Measurements from ENCODE around the gene CHST13. TPM values are rescaled to one million over a fixed set of nuclear protein-coding genes. Genes with fewer than 3 reads are reported as not detected.

The CHST13 gene
- polyA plus RNA-seq, 1 donor = 3.5 TPM

GRCh38 chr3:126553284-126554084 is 29.5 kb downstream of the CHST13 start:
- DNase-seq = no peak

- no peak for DNase-seq
Observed at GRCh38 chr3:126554560-126555525, 30.9 kb downstream of the CHST13 start.

DNA sequence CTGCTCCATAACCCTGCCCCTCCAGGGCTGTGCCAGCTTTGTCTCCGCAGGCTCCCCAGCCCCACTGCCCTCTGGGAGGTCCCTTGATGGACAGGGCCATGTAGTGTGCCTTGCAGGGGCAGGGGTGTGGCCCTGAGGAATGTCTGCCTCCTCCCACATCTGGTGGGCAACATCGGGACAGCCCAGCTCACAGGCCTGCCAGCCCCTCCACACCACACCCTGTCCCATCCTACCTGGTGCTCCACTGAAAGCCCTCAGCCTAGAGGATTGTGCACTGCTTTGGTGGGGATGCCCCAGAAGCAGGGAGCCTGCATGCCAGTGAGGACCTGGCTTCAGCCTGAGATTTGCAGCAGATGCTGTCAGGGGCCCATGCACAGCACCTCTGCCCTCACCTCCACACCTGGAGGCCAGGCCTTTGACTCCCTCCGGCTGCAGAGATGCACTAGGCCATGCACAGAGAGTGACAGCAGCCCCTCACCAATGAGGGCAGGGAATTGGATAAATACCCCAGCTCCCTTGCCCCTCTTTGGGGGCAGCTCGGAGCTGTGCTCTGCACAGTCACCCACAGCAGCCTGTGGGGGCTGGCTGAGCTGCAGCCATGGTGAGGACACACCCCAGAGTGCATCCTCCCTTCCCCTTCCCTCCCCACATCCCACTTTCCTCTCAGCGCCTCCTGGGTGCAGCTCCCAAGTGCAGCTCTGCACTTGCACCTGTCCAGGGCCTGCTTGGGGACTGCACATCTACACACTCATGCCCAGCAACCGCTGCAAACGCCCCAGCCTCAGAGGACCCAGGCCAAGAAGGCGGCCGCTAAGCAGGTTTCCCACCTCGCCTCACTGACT is 32.1 kb downstream of the CHST13 start:
- no peak for DNase-seq

GRCh38 chr3:126556637-126557414 is 32.9 kb downstream of the CHST13 start:
- DNase-seq = no peak

DNA sequence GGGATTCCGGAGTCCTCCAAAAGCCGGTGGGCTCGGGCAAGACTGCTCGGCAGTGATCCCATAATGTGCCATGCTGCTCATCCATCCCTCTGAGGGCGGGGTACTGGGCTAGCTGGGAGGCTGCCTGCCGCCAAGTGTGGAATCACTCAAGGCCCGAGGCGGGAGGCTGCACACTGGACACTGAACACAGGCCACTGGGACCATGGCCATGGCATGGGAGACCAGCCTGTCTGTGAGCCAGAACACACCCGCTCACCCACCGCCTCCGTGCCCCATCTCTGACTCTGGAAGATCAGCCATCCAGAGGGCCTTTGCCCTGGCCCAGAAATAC is 33.4 kb downstream of the CHST13 start:
- no peak for DNase-seq

DNA sequence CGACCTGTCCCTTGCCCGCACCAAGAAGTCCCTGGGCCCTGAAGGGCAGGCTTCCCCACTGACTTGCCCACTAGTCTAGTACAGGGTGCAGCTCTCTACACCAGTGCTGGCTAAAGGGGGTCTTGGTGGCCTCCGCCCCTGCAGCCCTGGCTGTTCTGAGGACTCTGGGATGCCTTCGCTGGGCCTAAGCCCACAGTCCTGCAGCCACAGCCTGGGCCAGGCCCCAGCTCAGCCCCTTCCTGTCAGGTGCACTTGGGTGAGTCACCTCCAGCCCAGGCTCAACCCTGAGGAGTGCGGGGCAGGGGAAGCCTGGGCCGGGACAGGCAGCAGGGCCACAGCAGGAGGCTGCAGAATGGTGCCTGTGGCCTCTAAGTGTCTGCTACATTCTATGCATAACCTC is 33.8 kb downstream of the CHST13 start:
- DNase-seq = no peak

GRCh38 chr3:126558336-126559071 is 34.5 kb downstream of the CHST13 start, which contains the start of gene C3orf22:
TSS of gene C3orf22 (minus strand) at chr3:126558932. CDS start at chr3:126553390, 5,542 bp downstream.
- DNase-seq = no peak

GRCh38 chr3:126562737-126563276 is 38.9 kb downstream of the CHST13 start:
- DNase-seq = no peak

DNA sequence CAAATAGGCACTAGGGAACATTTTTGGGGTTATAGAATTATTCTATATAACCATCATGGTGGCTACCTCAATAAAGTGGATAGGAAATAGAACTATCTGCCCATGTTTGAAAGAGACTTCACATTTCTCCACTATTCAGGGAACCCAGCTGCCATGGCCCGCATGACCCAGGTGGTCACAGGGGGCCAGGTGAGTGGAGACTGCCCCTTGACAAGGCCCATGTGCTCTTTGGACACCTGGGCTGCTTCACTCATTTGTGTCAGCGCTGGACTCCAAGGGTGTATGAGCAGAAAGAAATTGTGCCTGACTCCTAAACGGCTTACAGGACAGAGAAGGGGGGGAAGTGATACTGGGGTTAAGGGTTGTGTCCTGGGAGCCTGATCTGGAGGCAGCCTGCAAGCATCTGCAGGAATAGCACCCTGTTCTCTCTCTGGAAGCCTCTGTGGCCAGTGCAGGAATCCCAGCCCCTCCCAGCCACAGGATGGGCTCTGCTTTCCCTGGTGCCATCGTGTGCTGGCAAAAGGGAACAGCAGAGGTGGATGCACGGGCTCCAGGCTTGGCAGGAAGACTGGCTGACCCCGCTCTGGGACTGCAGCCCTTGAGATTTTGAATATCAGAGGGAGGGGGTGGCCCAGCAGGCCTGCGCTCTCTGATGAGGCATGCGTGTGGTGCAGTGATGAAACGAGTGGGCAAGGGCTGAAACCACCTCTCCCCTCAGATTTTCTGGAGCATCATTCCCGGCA is 43.9 kb downstream of the CHST13 start:
- DNase-seq = no peak

GRCh38 chr3:126568776-126569342 is 44.9 kb downstream of the CHST13 start:
- DNase-seq = no peak

- no peak for DNase-seq
Observed at GRCh38 chr3:126569390-126569975, 45.5 kb downstream of the CHST13 start.

DNA sequence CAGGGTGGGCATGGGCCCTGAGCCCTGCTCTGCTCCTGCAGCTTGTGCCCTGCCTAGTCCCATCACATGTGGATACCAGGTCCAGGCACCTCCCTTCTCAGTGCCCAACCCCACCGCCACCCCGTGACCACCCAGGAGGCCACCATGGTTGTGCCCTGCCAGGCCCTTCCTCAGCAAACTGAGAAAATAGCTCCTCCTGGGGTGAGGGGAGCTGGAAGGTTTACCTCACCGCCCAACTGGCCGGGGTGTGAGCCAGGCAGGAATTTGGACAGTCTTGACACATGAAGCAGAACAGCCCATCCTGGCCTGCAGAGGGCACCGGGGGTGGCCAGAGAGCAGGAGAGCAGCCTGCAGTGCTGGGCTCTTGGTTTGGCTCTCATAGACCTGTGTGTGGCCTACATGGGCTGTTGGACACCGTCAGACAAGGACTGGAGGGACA is 46.2 kb downstream of the CHST13 start:
- no peak for DNase-seq

- DNase-seq = no peak
Observed at GRCh38 chr3:126571078-126571477, 47.1 kb downstream of the CHST13 start.

GRCh38 chr3:126573492-126574117 is 49.6 kb downstream of the CHST13 start:
- no peak for DNase-seq

DNA sequence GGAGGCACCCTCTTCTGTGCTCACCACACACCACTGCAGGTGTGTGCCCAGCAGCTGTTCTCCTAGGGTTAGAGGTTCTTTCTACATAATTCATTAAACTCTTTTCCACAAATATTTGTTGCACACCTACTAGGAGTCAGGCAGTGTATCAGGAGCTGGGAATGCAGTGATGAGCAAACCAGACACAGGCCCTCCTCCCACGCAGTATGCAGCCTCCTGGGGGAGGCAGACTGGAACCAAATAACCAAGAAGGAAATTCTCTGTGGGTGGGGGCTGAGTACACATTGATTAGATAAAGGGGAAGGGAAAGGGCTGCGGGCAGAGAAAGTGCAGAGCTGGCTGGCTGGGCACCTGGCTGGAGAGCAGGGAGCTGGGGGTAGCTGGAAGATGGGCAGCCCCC is 53.3 kb downstream of the CHST13 start:
- DNase-seq = no peak

- no peak for DNase-seq
Observed at GRCh38 chr3:126578702-126579101, 54.7 kb downstream of the CHST13 start.

- no peak for DNase-seq
Observed at GRCh38 chr3:126580746-126581145, 56.8 kb downstream of the CHST13 start.

DNA sequence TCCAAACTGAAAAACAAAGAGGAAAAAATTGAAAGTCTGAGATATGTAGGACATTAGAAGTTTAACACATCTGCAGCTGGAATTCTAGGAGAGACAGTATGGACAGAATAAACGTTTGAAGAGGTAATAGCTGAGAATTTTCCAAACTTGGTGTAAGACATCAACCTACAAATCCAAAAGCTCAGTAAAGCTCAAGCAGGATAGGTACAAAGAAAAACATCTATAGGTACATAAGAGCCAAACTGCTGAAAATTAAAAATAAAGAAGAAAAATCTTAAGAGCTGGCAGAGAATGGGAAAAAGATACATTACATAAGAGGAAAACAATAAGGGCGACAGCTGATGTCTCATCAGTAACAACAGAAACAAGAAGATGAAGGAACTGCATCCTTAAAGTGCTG is 57.6 kb downstream of the CHST13 start:
- DNase-seq = no peak

Measured in left kidney (tissue), 2 donors.